ENCODE results near the gene RSPH1. TPM values are rescaled to one million over a fixed set of nuclear protein-coding genes. Genes with fewer than 3 reads are reported as not detected.

The RSPH1 gene
- total RNA-seq, 1 experiment from 2014 or later, result 1.5 TPM

DNA sequence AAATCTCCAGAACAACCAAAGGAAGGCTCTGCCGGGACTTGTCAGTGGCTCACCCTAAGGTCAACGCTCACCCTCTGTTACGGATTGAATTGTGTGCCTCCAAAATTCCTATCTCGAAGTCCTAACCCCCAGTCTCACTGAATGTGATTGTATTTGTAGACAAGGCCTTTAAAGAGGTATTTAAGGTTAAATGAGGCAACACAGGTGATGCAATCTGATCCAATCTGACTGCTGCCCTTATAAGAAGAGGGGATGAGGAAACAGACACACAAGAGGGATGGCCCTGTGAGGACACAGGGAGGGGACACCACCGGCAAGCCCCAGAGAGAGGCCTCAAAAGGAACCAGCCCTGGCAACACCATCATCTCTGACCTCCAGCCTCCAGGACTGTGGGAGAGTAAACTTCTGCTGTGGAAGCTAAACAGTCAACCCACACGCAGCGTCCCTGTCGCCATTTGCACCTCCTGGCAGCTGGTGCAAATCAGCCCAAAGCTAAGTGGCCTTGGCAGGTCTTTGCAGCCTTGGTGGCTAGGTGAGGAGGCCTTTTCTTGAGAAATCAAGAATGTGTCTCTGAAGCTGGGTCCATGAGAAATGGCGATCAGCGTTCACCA lies 68.1 kb downstream of the RSPH1 start:
- H3K9me2 ChIP-seq (ENCODE audit: insufficient read depth), result no peaks in the 10 kb centered on the region
- H3K4me1 ChIP-seq (ENCODE audit: control insufficient read depth in 1 of 2, insufficient read depth in 2 of 2, low read length in 2 of 2), result no peaks in the 10 kb centered on the region
- ATAC-seq, result no peak
- ChIA-PET POLR2A (no interaction called here), CTCF (interaction anchor here (0.8 kb wide), 1 partner anchor 17 kb away, joined by 3 read pairs; no protein-coding TSS in a partner anchor), RAD21 (ENCODE audit: low non-redundant PET in 1 of 2, low total read pairs in 2 of 2, uncharacterized antibody in 2 of 2, unreplicated experiment in 2 of 2) (no interaction called here)
- H3K27me3 ChIP-seq (ENCODE audit: insufficient read depth, low read length), result peaks cover 52% of the 10 kb centered on the region; the same call in 1 of the 2 replicates
- no peak overlapping the region for H3K4me2 ChIP-seq (ENCODE audit: low read length)
- no TSS peak for BruUV-seq (replicated peaks)
- TF ChIP-seq FOSL1 (IDR thresholded peaks at IDR 0.05; ENCODE audit: low read depth) (no peak), EZH2phosphoT487 (IDR thresholded peaks at IDR 0.05; ENCODE audit: borderline replicate concordance) (no peak), JUND (IDR thresholded peaks at IDR 0.05) (no peak), ZNF274 (IDR thresholded peaks at IDR 0.05; ENCODE audit: low read depth, low read length) (no peak), ZFX (IDR thresholded peaks at IDR 0.05) (no peak), SP1 (IDR thresholded peaks at IDR 0.05; ENCODE audit: low read depth) (no peak), POLR2AphosphoS5 (IDR thresholded peaks at IDR 0.05; ENCODE audit: low read depth, low read length) (no peak), POLR2A (IDR thresholded peaks at IDR 0.05; ENCODE audit: borderline replicate concordance, extremely low read depth, insufficient read depth, insufficient read length) (no peak), RAD21 (IDR thresholded peaks at IDR 0.05; ENCODE audit: low read depth) (no peak), ELF1 (IDR thresholded peaks at IDR 0.05; ENCODE audit: borderline replicate concordance, low read depth) (no peak), EGR1 (IDR thresholded peaks at IDR 0.05; ENCODE audit: low read depth) (no peak), CBX3 (IDR thresholded peaks at IDR 0.05; ENCODE audit: low read depth) (no peak), CEBPB (IDR thresholded peaks at IDR 0.05; ENCODE audit: low read depth) (no peak)
- TF ChIP-seq, protein P1, sequence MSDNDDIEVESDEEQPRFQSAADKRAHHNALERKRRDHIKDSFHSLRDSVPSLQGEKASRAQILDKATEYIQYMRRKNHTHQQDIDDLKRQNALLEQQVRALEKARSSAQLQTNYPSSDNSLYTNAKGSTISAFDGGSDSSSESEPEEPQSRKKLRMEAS (IDR thresholded peaks at IDR 0.05), result no peak
- TF ChIP-seq, protein P2, sequence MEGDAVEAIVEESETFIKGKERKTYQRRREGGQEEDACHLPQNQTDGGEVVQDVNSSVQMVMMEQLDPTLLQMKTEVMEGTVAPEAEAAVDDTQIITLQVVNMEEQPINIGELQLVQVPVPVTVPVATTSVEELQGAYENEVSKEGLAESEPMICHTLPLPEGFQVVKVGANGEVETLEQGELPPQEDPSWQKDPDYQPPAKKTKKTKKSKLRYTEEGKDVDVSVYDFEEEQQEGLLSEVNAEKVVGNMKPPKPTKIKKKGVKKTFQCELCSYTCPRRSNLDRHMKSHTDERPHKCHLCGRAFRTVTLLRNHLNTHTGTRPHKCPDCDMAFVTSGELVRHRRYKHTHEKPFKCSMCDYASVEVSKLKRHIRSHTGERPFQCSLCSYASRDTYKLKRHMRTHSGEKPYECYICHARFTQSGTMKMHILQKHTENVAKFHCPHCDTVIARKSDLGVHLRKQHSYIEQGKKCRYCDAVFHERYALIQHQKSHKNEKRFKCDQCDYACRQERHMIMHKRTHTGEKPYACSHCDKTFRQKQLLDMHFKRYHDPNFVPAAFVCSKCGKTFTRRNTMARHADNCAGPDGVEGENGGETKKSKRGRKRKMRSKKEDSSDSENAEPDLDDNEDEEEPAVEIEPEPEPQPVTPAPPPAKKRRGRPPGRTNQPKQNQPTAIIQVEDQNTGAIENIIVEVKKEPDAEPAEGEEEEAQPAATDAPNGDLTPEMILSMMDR (IDR thresholded peaks at IDR 0.05 in 2 of 3, conservative IDR thresholded peaks at IDR 0.05 in 1 of 3; ENCODE audit: borderline replicate concordance in 1 of 3, insufficient read depth in 1 of 3, low read depth in 2 of 3, low read length in 2 of 3), result no peak
- TF ChIP-seq, protein P3, sequence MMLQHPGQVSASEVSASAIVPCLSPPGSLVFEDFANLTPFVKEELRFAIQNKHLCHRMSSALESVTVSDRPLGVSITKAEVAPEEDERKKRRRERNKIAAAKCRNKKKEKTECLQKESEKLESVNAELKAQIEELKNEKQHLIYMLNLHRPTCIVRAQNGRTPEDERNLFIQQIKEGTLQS (IDR thresholded peaks at IDR 0.05), result no peak
- TF ChIP-seq, protein P4, sequence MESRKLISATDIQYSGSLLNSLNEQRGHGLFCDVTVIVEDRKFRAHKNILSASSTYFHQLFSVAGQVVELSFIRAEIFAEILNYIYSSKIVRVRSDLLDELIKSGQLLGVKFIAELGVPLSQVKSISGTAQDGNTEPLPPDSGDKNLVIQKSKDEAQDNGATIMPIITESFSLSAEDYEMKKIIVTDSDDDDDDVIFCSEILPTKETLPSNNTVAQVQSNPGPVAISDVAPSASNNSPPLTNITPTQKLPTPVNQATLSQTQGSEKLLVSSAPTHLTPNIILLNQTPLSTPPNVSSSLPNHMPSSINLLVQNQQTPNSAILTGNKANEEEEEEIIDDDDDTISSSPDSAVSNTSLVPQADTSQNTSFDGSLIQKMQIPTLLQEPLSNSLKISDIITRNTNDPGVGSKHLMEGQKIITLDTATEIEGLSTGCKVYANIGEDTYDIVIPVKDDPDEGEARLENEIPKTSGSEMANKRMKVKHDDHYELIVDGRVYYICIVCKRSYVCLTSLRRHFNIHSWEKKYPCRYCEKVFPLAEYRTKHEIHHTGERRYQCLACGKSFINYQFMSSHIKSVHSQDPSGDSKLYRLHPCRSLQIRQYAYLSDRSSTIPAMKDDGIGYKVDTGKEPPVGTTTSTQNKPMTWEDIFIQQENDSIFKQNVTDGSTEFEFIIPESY (IDR thresholded peaks at IDR 0.05; ENCODE audit: extremely low read depth, insufficient replicate concordance, low read length), result no peak
- TF ChIP-seq, protein P5, sequence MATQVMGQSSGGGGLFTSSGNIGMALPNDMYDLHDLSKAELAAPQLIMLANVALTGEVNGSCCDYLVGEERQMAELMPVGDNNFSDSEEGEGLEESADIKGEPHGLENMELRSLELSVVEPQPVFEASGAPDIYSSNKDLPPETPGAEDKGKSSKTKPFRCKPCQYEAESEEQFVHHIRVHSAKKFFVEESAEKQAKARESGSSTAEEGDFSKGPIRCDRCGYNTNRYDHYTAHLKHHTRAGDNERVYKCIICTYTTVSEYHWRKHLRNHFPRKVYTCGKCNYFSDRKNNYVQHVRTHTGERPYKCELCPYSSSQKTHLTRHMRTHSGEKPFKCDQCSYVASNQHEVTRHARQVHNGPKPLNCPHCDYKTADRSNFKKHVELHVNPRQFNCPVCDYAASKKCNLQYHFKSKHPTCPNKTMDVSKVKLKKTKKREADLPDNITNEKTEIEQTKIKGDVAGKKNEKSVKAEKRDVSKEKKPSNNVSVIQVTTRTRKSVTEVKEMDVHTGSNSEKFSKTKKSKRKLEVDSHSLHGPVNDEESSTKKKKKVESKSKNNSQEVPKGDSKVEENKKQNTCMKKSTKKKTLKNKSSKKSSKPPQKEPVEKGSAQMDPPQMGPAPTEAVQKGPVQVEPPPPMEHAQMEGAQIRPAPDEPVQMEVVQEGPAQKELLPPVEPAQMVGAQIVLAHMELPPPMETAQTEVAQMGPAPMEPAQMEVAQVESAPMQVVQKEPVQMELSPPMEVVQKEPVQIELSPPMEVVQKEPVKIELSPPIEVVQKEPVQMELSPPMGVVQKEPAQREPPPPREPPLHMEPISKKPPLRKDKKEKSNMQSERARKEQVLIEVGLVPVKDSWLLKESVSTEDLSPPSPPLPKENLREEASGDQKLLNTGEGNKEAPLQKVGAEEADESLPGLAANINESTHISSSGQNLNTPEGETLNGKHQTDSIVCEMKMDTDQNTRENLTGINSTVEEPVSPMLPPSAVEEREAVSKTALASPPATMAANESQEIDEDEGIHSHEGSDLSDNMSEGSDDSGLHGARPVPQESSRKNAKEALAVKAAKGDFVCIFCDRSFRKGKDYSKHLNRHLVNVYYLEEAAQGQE (IDR thresholded peaks at IDR 0.05; ENCODE audit: low read depth), result no peak
- no peak overlapping the region for H3K27ac ChIP-seq (ENCODE audit: low read depth, low read length)
- intact Hi-C loops (cut with micrococcal nuclease), result no loop called here
- H3K9ac ChIP-seq (ENCODE audit: low read length), result no peak overlapping the region
- H2AFZ ChIP-seq (ENCODE audit: low read depth, low read length, poor library complexity, severe bottlenecking), result no peak overlapping the region
- no peaks in the 10 kb centered on the region for H3K9me3 ChIP-seq (ENCODE audit: control insufficient read depth in 1 of 2, insufficient read depth in 1 of 2, low read depth in 1 of 2, low read length in 2 of 2)
- no peaks in the 10 kb centered on the region for H4K20me1 ChIP-seq (ENCODE audit: insufficient read depth)
- H3K79me2 ChIP-seq (ENCODE audit: insufficient read depth, low read length), result no peaks in the 10 kb centered on the region
- no peak overlapping the region for H3K4me3 ChIP-seq (replicated peaks in 1 of 2; ENCODE audit: low read depth in 1 of 2, low read length in 2 of 2)
- no peaks in the 10 kb centered on the region for H3K36me3 ChIP-seq (ENCODE audit: control insufficient read depth in 1 of 2, insufficient read depth in 2 of 2, low read length in 2 of 2)
- DNase-seq (ENCODE audit: low read depth, low spot score), result no peak
